ENCODE data around the gene SDK1.
"Not testable (repeated sequence)": the region's sequence is repeated elsewhere in the genome, so short reads cannot be mapped to it uniquely, and the experiment has no call there.

SDK1 gene

DNA sequence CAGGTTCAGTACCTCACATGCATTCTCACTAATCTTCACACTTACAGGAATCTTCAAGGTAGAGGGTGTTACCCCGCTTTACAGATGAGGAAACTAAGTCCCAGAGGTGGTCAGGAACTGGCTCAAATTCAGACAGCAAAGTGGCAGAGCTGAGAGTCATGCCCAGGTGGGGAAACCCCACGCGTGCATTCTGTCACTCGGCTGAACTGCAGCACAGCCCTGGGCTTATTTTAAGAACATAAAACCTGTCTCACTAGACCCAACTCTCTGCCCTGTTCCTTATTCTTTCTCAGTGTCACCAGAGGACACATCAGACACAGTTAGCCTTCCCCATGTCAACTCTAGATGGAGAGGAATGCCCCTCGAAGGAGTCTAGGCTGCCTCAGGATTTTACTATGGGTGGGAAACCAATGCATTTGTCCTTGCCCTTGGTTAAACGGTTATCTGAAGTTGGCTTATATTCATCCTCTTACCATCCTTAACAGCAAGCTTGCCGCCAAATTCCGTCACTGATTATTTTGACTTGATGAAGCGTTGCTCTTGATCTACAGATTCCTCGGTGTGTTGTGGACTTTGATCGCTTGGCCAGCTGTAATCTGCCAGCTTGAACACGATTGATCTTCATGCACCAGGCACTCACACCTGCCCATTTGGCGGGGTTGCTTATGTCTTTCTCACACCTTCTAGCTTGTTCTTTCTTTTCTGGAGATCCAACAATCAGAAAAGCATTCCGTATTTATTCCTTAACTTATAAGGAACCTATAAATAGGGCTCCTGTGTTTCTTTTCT, 627.9 kb downstream of the SDK1 start:
- TF ChIP-seq CTCF (IDR thresholded peaks at IDR 0.05; ENCODE audit: extremely low read depth, insufficient read depth, missing control alignments), result no peak
- DNase-seq (ENCODE audit: low spot score), result no peak
- in situ Hi-C loops (cut with MboI; ENCODE audit: low pct_unique_long_range_greater_than_20kb, low sequenced_read_pairs, unreplicated experiment), result no loop called here

DNA sequence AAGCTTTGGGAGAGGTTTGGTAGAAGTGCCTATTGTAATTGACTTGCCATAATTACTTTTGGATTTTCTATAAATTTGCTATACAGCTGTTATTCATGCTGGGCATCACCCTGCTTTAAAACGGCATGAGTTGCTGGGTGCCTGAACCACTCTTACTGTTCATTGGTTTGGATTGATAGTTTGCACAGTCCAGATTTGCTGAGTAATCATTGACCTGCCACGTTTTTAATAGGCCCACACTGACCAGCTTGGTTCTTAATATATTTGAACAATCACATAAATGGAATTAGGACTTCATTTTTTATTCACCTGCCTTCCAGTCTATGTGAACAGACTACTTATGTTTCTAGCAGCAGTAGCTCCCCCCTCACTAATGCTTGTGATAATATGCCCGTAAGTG, 630.8 kb downstream of the SDK1 start:
- in situ Hi-C loops (cut with MboI; ENCODE audit: low pct_unique_long_range_greater_than_20kb, low sequenced_read_pairs, unreplicated experiment), result no loop called here
- TF ChIP-seq CTCF (IDR thresholded peaks at IDR 0.05; ENCODE audit: extremely low read depth, insufficient read depth, missing control alignments), result no peak
- no peak for DNase-seq (ENCODE audit: low spot score)

- TF ChIP-seq CTCF (IDR thresholded peaks at IDR 0.05; ENCODE audit: extremely low read depth, insufficient read depth, missing control alignments), result no peak
- in situ Hi-C loops (cut with MboI; ENCODE audit: low pct_unique_long_range_greater_than_20kb, low sequenced_read_pairs, unreplicated experiment), result no loop called here
- DNase-seq (ENCODE audit: low spot score), result no peak
Observed at GRCh38 chr7:3937146-3937545, 636.1 kb downstream of the SDK1 start.

GRCh38 chr7:3937605-3938004, 636.6 kb downstream of the SDK1 start:
- no peak for DNase-seq (ENCODE audit: low spot score)
- no peak for TF ChIP-seq CTCF (IDR thresholded peaks at IDR 0.05; ENCODE audit: extremely low read depth, insufficient read depth, missing control alignments)

DNA sequence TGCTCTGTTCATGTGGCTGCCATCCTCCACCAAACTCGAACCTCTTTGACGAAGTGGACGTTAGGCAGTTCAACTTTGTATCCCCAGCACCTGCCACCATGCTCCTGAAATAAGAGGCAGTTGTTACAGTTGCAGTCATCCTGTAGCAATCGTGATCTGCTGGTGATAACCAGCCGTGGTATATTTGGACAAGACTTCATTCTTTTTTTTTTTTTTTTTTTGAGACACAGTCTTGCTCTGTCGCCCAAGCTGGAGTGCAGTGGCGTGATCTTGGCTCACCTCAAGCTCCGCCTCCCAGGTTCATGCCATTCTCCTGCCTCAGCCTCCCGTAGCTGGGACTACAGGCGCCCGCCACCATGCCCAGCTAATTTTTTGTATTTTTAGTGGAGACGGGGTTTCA, 640.7 kb downstream of the SDK1 start:
- DNase-seq (ENCODE audit: low spot score); in situ Hi-C loops (cut with MboI; ENCODE audit: low pct_unique_long_range_greater_than_20kb, low sequenced_read_pairs, unreplicated experiment): not testable (repeated sequence)

More at GRCh38 chr7:3937605-3938004, 636.6 kb downstream of the SDK1 start:
- in situ Hi-C loops (cut with MboI; ENCODE audit: low pct_unique_long_range_greater_than_20kb, low sequenced_read_pairs, unreplicated experiment), result no loop called here

DNA sequence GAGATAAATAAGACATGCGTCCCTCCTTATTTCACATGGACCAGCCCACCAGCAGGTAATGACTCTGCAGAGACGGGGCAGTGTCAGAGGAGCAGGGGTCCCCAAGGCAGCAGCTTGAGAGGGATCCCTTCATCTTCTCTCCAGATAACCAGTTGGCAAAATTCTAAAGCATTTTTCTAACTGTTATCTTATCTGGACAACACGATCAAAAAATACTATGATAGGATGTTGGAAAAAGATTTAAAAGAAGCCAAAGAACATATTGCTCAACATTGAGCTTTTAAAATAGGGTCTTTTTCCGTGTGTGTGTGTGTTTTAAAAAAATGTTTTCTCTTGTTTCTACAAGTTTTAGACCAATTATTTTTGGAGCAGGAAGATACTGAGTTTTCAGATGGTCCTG, 641.2 kb downstream of the SDK1 start:
- in situ Hi-C loops (cut with MboI; ENCODE audit: low pct_unique_long_range_greater_than_20kb, low sequenced_read_pairs, unreplicated experiment), result no loop called here
- no peak for DNase-seq (ENCODE audit: low spot score)
- TF ChIP-seq CTCF (IDR thresholded peaks at IDR 0.05; ENCODE audit: extremely low read depth, insufficient read depth, missing control alignments), result no peak

DNA sequence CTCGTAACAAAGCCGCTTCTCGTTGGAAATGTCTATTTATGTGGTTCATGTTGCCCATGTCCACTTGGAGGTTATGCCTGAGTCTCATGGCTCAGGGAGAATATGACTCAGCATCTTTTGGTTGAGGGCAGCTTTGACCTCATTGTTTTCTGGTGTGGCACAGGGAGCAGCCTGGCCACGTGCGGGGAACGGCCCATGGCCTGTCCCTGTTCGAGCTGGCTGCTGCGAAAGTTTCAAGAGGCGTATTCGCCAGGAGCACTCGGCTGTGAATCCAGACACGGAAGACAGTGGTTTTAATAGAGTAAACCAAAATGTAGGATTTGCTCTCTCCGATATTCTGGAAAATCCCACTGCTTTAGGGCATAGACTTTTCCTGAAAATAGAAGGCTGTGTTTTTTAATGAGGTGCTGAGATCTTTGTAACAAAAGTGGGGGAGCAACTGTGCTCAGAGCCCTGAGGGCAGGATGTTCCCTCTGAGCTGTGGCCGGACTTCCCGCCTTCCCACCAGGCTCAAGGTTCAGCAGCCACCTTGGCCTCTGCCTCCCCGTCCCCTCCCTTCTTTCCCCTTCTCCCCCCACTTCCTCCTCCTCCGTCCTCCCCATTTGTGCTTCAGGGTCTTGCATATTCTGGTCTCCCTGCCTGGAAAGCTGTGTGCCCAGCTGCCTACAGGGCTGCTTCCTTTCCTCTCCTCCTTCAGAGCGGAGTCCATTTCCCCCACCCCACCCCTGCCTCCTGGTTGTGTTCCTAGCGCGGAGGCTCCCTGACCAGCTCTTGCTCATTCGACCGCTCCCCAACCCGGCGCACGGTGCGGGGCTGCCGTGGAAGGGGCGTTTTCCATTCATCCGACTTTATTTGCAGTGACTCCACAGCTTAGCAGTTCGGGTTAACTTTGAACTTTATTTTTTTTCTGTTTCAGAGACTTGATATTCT, 642.0 kb downstream of the SDK1 start:
- DNase-seq (ENCODE audit: low spot score), result no peak
- TF ChIP-seq CTCF (IDR thresholded peaks at IDR 0.05; ENCODE audit: extremely low read depth, insufficient read depth, missing control alignments), result no peak
- in situ Hi-C loops (cut with MboI; ENCODE audit: low pct_unique_long_range_greater_than_20kb, low sequenced_read_pairs, unreplicated experiment), result no loop called here
